ENCODE data around the gene TM9SF2.

The TM9SF2 gene

GRCh38 chr13:99498171-99499161 lies 2.8 kb upstream of the TM9SF2 start (continued):
- TF ChIP-seq REST (tag by site-specific recombination; IDR thresholded peaks at IDR 0.05), result peak; percentile 37; the same call in 1 of the 2 replicates
- TF ChIP-seq ZNF623 (tag by site-specific recombination; IDR thresholded peaks at IDR 0.05), result no peak
- TF ChIP-seq MYNN (tag by site-specific recombination; IDR thresholded peaks at IDR 0.05; ENCODE audit: borderline replicate concordance), result no peak
- no peak for TF ChIP-seq ZNF169 (tag by site-specific recombination; IDR thresholded peaks at IDR 0.05)
- TF ChIP-seq ZBTB17 (tag by site-specific recombination; IDR thresholded peaks at IDR 0.05), result peak; percentile 86
- TF ChIP-seq ZNF596 (tag by site-specific recombination; IDR thresholded peaks at IDR 0.05), result no peak
- TF ChIP-seq ZNF580 (tag by site-specific recombination; IDR thresholded peaks at IDR 0.05), result no peak; the same call in 1 of the 2 replicates
- TF ChIP-seq ZFP3 (tag by site-specific recombination; IDR thresholded peaks at IDR 0.05; ENCODE audit: low read depth), result no peak
- peak; percentile 96 for TF ChIP-seq ZEB2 (tag by site-specific recombination; IDR thresholded peaks at IDR 0.05)
- no peak for TF ChIP-seq ZNF830 (tag by site-specific recombination; IDR thresholded peaks at IDR 0.05; ENCODE audit: low read depth)
- TF ChIP-seq ZNF248 (tag by site-specific recombination; IDR thresholded peaks at IDR 0.05), result no peak
- TF ChIP-seq HOXD13 (CRISPR knock-in tag; IDR thresholded peaks at IDR 0.05; ENCODE audit: borderline replicate concordance), result no peak
- no peak for TF ChIP-seq ZNF362 (tag by site-specific recombination; IDR thresholded peaks at IDR 0.05)
- no peak for TF ChIP-seq ZNF174 (tag by site-specific recombination; IDR thresholded peaks at IDR 0.05)
- TF ChIP-seq PRDM6 (tag by site-specific recombination; IDR thresholded peaks at IDR 0.05), result no peak
- TF ChIP-seq KLF9 (tag by site-specific recombination; IDR thresholded peaks at IDR 0.05; ENCODE audit: low read depth), result peak; percentile 98
- TF ChIP-seq OVOL3 (tag by site-specific recombination; IDR thresholded peaks at IDR 0.05), result no peak
- no peak for TF ChIP-seq ZNF704 (tag by site-specific recombination; IDR thresholded peaks at IDR 0.05)
- TF ChIP-seq ZBTB48 (tag by site-specific recombination; IDR thresholded peaks at IDR 0.05), result no peak
- TF ChIP-seq ZBTB1 (tag by site-specific recombination; IDR thresholded peaks at IDR 0.05), result no peak
- no peak for TF ChIP-seq ZNF549 (tag by site-specific recombination; IDR thresholded peaks at IDR 0.05)
- TF ChIP-seq AEBP2 (tag by site-specific recombination; IDR thresholded peaks at IDR 0.05; ENCODE audit: borderline replicate concordance), result no peak
- TF ChIP-seq ZNF473 (tag by site-specific recombination; IDR thresholded peaks at IDR 0.05), result no peak
- no peak for TF ChIP-seq PRDM4 (tag by site-specific recombination; IDR thresholded peaks at IDR 0.05)
- TF ChIP-seq ZNF555 (tag by site-specific recombination; conservative IDR thresholded peaks at IDR 0.05), result no peak
- peak; percentile 65; the same call in 1 of the 2 replicates for TF ChIP-seq ZNF561 (tag by site-specific recombination; IDR thresholded peaks at IDR 0.05; ENCODE audit: borderline replicate concordance)
- peak; percentile 8; the same call in 1 of the 2 replicates for TF ChIP-seq EGR2 (tag by site-specific recombination; IDR thresholded peaks at IDR 0.05; ENCODE audit: low read depth)
